ENCODE results near the gene AGAP1. TPM values are rescaled to one million over a fixed set of nuclear protein-coding genes. Genes with fewer than 3 reads are reported as not detected.

The AGAP1 gene
- total RNA-seq, 4 donors from 2014 or later: 33.7 to 55.2 (median 37.5) TPM

DNA sequence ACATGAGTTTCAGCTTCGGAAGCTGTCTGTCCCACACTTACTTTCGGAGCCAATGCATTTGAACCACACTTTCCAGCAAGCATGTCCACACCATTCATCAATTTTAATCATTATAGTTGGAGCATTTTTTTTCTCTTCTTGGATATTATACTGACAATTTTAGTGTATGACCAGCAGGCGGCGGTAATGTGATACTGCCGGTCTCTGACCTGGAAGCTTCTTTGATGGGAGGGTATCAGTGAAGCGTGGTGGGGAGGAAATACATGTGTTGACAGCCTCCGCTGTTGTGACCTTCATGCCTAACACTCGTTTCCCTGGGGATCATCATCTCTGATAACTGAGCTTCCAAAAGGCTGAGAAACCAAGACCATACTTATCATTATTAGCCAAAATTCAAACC is 442.6 kb downstream of the AGAP1 start:
- Histone ChIP-seq H3K27ac (no peak overlapping the region), H3K4me1 (peaks cover 0 to 18% (median 0%) of the 10 kb centered on the region in 3 donors), H3K27me3 (no peaks in the 10 kb centered on the region), H3K4me3 (no peak overlapping the region), H3K36me3 (peaks cover 0 to 59% of the 10 kb centered on the region in 2 donors), H3K9me3 (peaks cover 0 to 6% (median 0%) of the 10 kb centered on the region in 3 donors)
- 70 to 72% methylated on average over 3 to 8 of the region's 8 CpGs for WGBS, 2 donors (ENCODE audit: low coverage in 1 of 2)
- no peak for ATAC-seq
- TF ChIP-seq, protein P1, sequence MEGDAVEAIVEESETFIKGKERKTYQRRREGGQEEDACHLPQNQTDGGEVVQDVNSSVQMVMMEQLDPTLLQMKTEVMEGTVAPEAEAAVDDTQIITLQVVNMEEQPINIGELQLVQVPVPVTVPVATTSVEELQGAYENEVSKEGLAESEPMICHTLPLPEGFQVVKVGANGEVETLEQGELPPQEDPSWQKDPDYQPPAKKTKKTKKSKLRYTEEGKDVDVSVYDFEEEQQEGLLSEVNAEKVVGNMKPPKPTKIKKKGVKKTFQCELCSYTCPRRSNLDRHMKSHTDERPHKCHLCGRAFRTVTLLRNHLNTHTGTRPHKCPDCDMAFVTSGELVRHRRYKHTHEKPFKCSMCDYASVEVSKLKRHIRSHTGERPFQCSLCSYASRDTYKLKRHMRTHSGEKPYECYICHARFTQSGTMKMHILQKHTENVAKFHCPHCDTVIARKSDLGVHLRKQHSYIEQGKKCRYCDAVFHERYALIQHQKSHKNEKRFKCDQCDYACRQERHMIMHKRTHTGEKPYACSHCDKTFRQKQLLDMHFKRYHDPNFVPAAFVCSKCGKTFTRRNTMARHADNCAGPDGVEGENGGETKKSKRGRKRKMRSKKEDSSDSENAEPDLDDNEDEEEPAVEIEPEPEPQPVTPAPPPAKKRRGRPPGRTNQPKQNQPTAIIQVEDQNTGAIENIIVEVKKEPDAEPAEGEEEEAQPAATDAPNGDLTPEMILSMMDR (IDR thresholded peaks at IDR 0.05): no peak
- TF ChIP-seq POLR2AphosphoS5 (IDR thresholded peaks at IDR 0.05): no peak
- TF ChIP-seq POLR2A (IDR thresholded peaks at IDR 0.05): no peak
- no peak for TF ChIP-seq EP300 (IDR thresholded peaks at IDR 0.05)

DNA sequence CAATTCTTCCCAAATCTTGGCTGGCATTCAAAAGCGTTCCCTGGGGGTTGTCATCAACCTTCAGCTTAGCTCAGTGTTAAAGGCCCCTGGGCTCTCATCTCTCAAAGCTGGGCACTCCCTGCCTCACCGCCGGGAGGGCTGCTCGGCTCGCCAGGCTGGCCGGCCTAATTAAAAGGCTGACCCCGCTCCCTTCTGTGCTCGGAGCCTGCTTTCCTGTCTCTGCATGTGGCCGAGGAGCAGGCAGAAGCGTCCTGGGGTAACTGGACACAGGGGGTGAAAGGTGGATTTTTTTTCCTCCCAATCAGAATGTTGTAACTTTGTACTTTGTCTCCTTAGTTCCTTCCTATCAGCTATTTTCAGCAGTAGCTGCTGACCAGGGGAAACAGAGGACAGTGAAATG is 443.2 kb downstream of the AGAP1 start:
- TF ChIP-seq, protein P1 (IDR thresholded peaks at IDR 0.05): no peak
- TF ChIP-seq POLR2AphosphoS5 (IDR thresholded peaks at IDR 0.05) (no peak), POLR2A (IDR thresholded peaks at IDR 0.05) (no peak)
- WGBS, 2 donors (ENCODE audit: low coverage in 1 of 2): no CpG with 5 or more reads among the region's 10 CpGs
- ATAC-seq: no peak
- Histone ChIP-seq H3K36me3 (peaks cover 0 to 59% of the 10 kb centered on the region in 2 donors), H3K27ac (no peak overlapping the region), H3K9me3 (peaks cover 0 to 6% (median 0%) of the 10 kb centered on the region in 3 donors), H3K27me3 (no peaks in the 10 kb centered on the region), H3K4me1 (peaks cover 0 to 18% (median 0%) of the 10 kb centered on the region in 3 donors), H3K4me3 (no peak overlapping the region)

DNA sequence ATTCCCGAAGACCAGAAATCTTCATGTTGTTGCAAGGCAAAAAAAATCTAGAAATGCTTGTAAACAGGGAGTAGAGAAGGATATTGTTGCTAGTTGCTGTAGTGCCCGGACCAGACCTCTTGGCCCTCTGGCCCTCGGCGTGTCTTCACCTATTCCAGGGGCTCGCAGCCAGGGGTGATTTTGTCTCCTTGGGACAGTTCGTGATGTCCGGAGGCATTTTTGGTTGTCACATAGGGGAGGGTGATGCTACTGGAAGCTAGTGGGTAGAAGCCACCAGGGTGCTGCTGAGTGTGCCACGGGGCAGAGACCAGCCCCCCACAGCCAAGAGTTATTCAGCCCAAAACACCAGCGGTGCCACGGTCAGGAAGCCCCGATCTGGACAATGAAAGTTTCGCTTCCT is 443.7 kb downstream of the AGAP1 start:
- H3K27me3 ChIP-seq: no peaks in the 10 kb centered on the region
- peaks cover 0 to 55% of the 10 kb centered on the region in 2 donors for H3K36me3 ChIP-seq
- no peak for ATAC-seq
- H3K9me3 ChIP-seq: peaks cover 0 to 6% (median 0%) of the 10 kb centered on the region in 3 donors
- 83 to 96% methylated on average over 4 to 7 of the region's 12 CpGs for whole genome bisulfite sequencing, 2 donors (ENCODE audit: low coverage in 1 of 2)
- H3K4me3 ChIP-seq: no peak overlapping the region
- H3K4me1 ChIP-seq: peaks cover 0 to 18% (median 0%) of the 10 kb centered on the region in 3 donors
- no peak for TF ChIP-seq EP300 (IDR thresholded peaks at IDR 0.05)
- TF ChIP-seq, protein P1 (IDR thresholded peaks at IDR 0.05): no peak
- no peak for TF ChIP-seq POLR2AphosphoS5 (IDR thresholded peaks at IDR 0.05)
- TF ChIP-seq POLR2A (IDR thresholded peaks at IDR 0.05): no peak
- H3K27ac ChIP-seq: no peak overlapping the region

DNA sequence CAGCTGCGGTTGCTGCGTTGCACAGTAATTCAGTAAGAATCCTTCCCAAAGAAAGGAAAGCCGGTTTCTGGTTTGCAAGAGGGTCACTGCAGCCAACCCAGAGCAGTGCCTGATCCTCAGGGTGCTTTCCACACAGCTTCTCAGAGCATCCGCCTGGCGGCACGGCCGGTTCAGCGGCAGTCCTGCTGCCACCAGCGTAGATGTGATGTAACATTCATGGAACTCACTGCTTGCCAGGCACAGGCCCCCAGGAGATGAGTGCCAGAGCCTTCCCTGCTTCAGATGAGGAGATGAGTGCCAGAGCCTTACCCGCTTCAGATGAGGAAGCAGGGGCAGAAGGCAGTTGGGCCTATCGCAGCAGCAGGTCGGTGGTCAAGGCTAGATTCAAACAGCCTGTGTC is 444.1 kb downstream of the AGAP1 start:
- 67 to 100% methylated on average over 1 to 2 of the region's 12 CpGs for WGBS, 2 donors (ENCODE audit: low coverage in 1 of 2)
- H3K4me3 ChIP-seq: no peak overlapping the region
- peaks cover 0 to 18% (median 0%) of the 10 kb centered on the region in 3 donors for H3K4me1 ChIP-seq
- peaks cover 0 to 51% of the 10 kb centered on the region in 2 donors for H3K36me3 ChIP-seq
- peaks cover 0 to 6% (median 0%) of the 10 kb centered on the region in 3 donors for H3K9me3 ChIP-seq
- TF ChIP-seq, protein P1 (IDR thresholded peaks at IDR 0.05): no peak
- TF ChIP-seq POLR2A (IDR thresholded peaks at IDR 0.05) (no peak), EP300 (IDR thresholded peaks at IDR 0.05) (no peak), POLR2AphosphoS5 (IDR thresholded peaks at IDR 0.05) (no peak)
- H3K27ac ChIP-seq: no peak overlapping the region
- ATAC-seq: no peak
- H3K27me3 ChIP-seq: no peaks in the 10 kb centered on the region

DNA sequence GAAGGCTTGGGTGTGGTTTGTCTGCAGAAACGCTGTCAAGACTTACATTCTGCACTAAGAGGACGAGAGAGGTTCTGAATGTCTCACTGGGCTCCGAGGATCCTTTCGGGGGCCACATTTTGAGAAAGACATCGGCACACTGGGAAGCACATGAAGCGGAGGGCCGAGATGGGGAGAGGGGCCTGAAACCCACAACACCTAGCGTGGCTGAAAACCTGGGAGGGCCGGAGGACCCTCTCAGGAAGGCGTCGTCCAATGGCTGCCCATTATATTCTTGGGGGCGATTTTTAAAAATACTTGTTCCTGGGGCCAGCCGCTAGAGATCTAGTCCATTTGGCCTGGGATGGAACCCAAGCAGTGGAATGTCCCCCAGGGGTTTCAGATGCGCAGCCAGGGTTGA is 444.8 kb downstream of the AGAP1 start:
- Histone ChIP-seq H3K36me3 (peaks cover 0 to 45% of the 10 kb centered on the region in 2 donors), H3K9me3 (peaks cover 0 to 6% (median 0%) of the 10 kb centered on the region in 3 donors), H3K4me1 (peaks cover 0 to 18% (median 0%) of the 10 kb centered on the region in 3 donors), H3K4me3 (no peak overlapping the region), H3K27me3 (no peaks in the 10 kb centered on the region), H3K27ac (no peak overlapping the region)
- no peak for TF ChIP-seq POLR2AphosphoS5 (IDR thresholded peaks at IDR 0.05)
- TF ChIP-seq, protein P1 (IDR thresholded peaks at IDR 0.05): no peak
- TF ChIP-seq EP300 (IDR thresholded peaks at IDR 0.05): no peak
- no peak for TF ChIP-seq POLR2A (IDR thresholded peaks at IDR 0.05)
- 86 to 100% methylated on average over 4 to 13 of the region's 14 CpGs for WGBS, 2 donors (ENCODE audit: low coverage in 1 of 2)
- no peak for ATAC-seq
